Mesendoderm (in vitro differentiated cells): ENCODE measurements around the gene TRMT112.

Source experiments
- DNase-seq: peaks from one replicate; pipeline ENCODE4 v3.0.0; 2013
- H2AK5ac ChIP-seq: 2 replicates; pipeline ENCODE4 v1.6.1; 2013; ENCODE audit warnings: low read length, inconsistent platforms
- H2BK120ac ChIP-seq: 2 replicates; pipeline ENCODE4 v1.6.1; 2013; ENCODE audit warnings: low read depth, mild to moderate bottlenecking, low read length, moderate library complexity, mixed read lengths
- H2BK15ac ChIP-seq: replicated peaks from 2 replicates; pipeline ENCODE4 v1.6.1; 2013; ENCODE audit warnings: low read depth, mild to moderate bottlenecking, moderate library complexity
- H2BK5ac ChIP-seq: 2 replicates; pipeline ENCODE4 v1.6.1; 2013; ENCODE audit warnings: low read length, inconsistent platforms
- H3K18ac ChIP-seq: 2 replicates; pipeline ENCODE4 v1.6.1; 2013; ENCODE audit warnings: mild to moderate bottlenecking, low read length, mixed read lengths
- H3K23ac ChIP-seq: one replicate; pipeline ENCODE4 v1.6.1; 2013; ENCODE audit warnings: low read length
- H3K27ac ChIP-seq: 2 replicates; pipeline ENCODE4 v1.5.1; 2013; ENCODE audit warnings: low read depth, mild to moderate bottlenecking, inconsistent platforms, low read length, moderate library complexity
- H3K27me3 ChIP-seq: 2 replicates; pipeline ENCODE4 v1.6.1; 2013; ENCODE audit warnings: low read length, control low read depth, mild to moderate bottlenecking, inconsistent platforms; ENCODE audit not compliant: insufficient read depth, poor library complexity
- H3K36me3 ChIP-seq: 2 replicates; pipeline ENCODE4 v1.6.1; 2013; ENCODE audit warnings: low read length, inconsistent platforms; ENCODE audit not compliant: control insufficient read depth, insufficient read depth
- H3K4ac ChIP-seq: one replicate; pipeline ENCODE4 v1.6.1; 2013; ENCODE audit warnings: low read depth, mild to moderate bottlenecking, low read length, moderate library complexity
- H3K4me1 ChIP-seq: 2 replicates; pipeline ENCODE4 v1.6.1; 2013; ENCODE audit warnings: low read depth, low read length, inconsistent platforms; ENCODE audit not compliant: control insufficient read depth
- H3K4me2 ChIP-seq: 2 replicates; pipeline ENCODE4 v1.6.1; 2013; ENCODE audit warnings: low read length
- H3K4me3 ChIP-seq: 2 replicates; pipeline ENCODE4 v1.5.1; 2013; ENCODE audit warnings: mild to moderate bottlenecking, low read length
- H3K56ac ChIP-seq: one replicate; pipeline ENCODE4 v1.6.1; 2013; ENCODE audit warnings: low read length
- H3K79me1 ChIP-seq: 2 replicates; pipeline ENCODE4 v1.6.1; 2013; ENCODE audit warnings: low read length, inconsistent platforms
- H3K79me2 ChIP-seq: 2 replicates; pipeline ENCODE4 v1.6.1; 2013; ENCODE audit warnings: mild to moderate bottlenecking, low read length; ENCODE audit not compliant: control insufficient read depth, insufficient read depth
- H3K9ac ChIP-seq: 2 replicates; pipeline ENCODE4 v1.6.1; 2013; ENCODE audit warnings: low read length, inconsistent platforms
- H4K5ac ChIP-seq: one replicate; pipeline ENCODE4 v1.6.1; 2013; ENCODE audit warnings: low read length
- H4K8ac ChIP-seq: one replicate; pipeline ENCODE4 v1.6.1; 2013; ENCODE audit warnings: low read depth, mild to moderate bottlenecking, control low read depth, low read length, moderate library complexity
- WGBS: extraction: QIAGEN DNeasy Blood & Tissue Kit; methylation state at CpG from one replicate; pipeline ENCODE4 v1.1.7; 2013; ENCODE audit warnings: low lambda C conversion rate, missing lambda C conversion rate; ENCODE audit not compliant: insufficient coverage; ENCODE audit errors: extremely low coverage; 5-methylcytosine and 5-hydroxymethylcytosine counted together

TRMT112 gene

GRCh38 chr11:64341429-64341828 lies 24.1 kb upstream of the TRMT112 start:
- H3K36me3 ChIP-seq, result no peaks in the 10 kb centered on the region
- H2BK15ac ChIP-seq, result no peak overlapping the region
- H3K9ac ChIP-seq, result peak overlapping the region; percentile 59
- H4K5ac ChIP-seq, result no peak overlapping the region
- H3K18ac ChIP-seq, result no peak overlapping the region
- H3K4me1 ChIP-seq, result peaks cover 5% of the 10 kb centered on the region
- H3K23ac ChIP-seq, result no peak overlapping the region
- no peaks in the 10 kb centered on the region for H3K27me3 ChIP-seq
- H2BK5ac ChIP-seq, result no peak overlapping the region
- H3K56ac ChIP-seq, result peak overlapping the region; percentile 88
- H3K4ac ChIP-seq, result no peak overlapping the region
- H3K27ac ChIP-seq, result no peak overlapping the region
- no peak overlapping the region for H3K4me2 ChIP-seq
- H4K8ac ChIP-seq, result no peak overlapping the region
- no peak for DNase-seq
- H2BK120ac ChIP-seq, result no peak overlapping the region
- no CpG with 5 or more reads among the region's 21 CpGs for WGBS
- no peaks in the 10 kb centered on the region for H3K79me1 ChIP-seq
- H3K79me2 ChIP-seq, result no peaks in the 10 kb centered on the region
- H3K4me3 ChIP-seq, result no peak overlapping the region
- H2AK5ac ChIP-seq, result no peak overlapping the region

GRCh38 chr11:64340671-64341335 lies 23.4 kb upstream of the TRMT112 start:
- Histone ChIP-seq H4K5ac (no peak overlapping the region), H2BK5ac (no peak overlapping the region), H3K18ac (no peak overlapping the region), H3K4me1 (peaks cover 5% of the 10 kb centered on the region), H3K79me2 (no peaks in the 10 kb centered on the region), H3K9ac (peak overlapping the region; percentile 59), H3K4ac (no peak overlapping the region), H3K23ac (no peak overlapping the region), H3K4me2 (peak overlapping the region; percentile 77), H3K4me3 (peak overlapping the region; percentile 38), H2AK5ac (no peak overlapping the region), H4K8ac (no peak overlapping the region), H2BK120ac (no peak overlapping the region), H3K27ac (no peak overlapping the region), H3K79me1 (no peaks in the 10 kb centered on the region), H3K36me3 (no peaks in the 10 kb centered on the region), H3K27me3 (no peaks in the 10 kb centered on the region), H2BK15ac (no peak overlapping the region), H3K56ac (peak overlapping the region; percentile 88)
- DNase-seq, result peak; percentile 86
- no CpG with 5 or more reads among the region's 33 CpGs for WGBS

GRCh38 chr11:64339754-64340408 lies 22.5 kb upstream of the TRMT112 start, which contains the start of gene CCDC88B:
Gene CCDC88B, plus strand, starts transcription at chr11:64340204. Its CDS starts 63 bp downstream, at chr11:64340267.
- Histone ChIP-seq H3K4ac (no peak within 1 kb of the TSS), H3K4me2 (peak within 1 kb of the TSS; percentile 77), H3K4me1 (peaks cover 5% of the 10 kb centered on the region), H3K36me3 (no peaks in the 10 kb centered on the region), H3K23ac (no peak within 1 kb of the TSS), H2BK15ac (no peak within 1 kb of the TSS), H3K56ac (peak within 1 kb of the TSS; percentile 88), H2BK5ac (no peak within 1 kb of the TSS), H3K4me3 (peak within 1 kb of the TSS; percentile 38), H3K18ac (no peak within 1 kb of the TSS), H3K79me2 (no peaks in the 10 kb centered on the region), H2AK5ac (no peak within 1 kb of the TSS), H3K9ac (peak within 1 kb of the TSS; percentile 59), H3K79me1 (no peaks in the 10 kb centered on the region), H3K27me3 (no peaks in the 10 kb centered on the region), H3K27ac (no peak within 1 kb of the TSS), H4K8ac (no peak within 1 kb of the TSS), H2BK120ac (no peak within 1 kb of the TSS), H4K5ac (no peak within 1 kb of the TSS)
- WGBS, result no CpG with 5 or more reads among the region's 16 CpGs
- DNase-seq, result no peak

- H3K4me3 ChIP-seq, result no peak overlapping the region
- no peak overlapping the region for H4K5ac ChIP-seq
- H3K27me3 ChIP-seq, result no peaks in the 10 kb centered on the region
- no peaks in the 10 kb centered on the region for H3K36me3 ChIP-seq
- no peak overlapping the region for H3K23ac ChIP-seq
- H2BK120ac ChIP-seq, result no peak overlapping the region
- H3K4me2 ChIP-seq, result no peak overlapping the region
- no peak overlapping the region for H2BK5ac ChIP-seq
- no peak overlapping the region for H3K9ac ChIP-seq
- H3K56ac ChIP-seq, result no peak overlapping the region
- no peaks in the 10 kb centered on the region for H3K79me1 ChIP-seq
- no peak overlapping the region for H2AK5ac ChIP-seq
- no peak overlapping the region for H2BK15ac ChIP-seq
- H3K4ac ChIP-seq, result no peak overlapping the region
- H3K4me1 ChIP-seq, result peaks cover 5% of the 10 kb centered on the region
- H3K27ac ChIP-seq, result no peak overlapping the region
- H3K79me2 ChIP-seq, result no peaks in the 10 kb centered on the region
- WGBS, result no CpG with 5 or more reads among the region's 4 CpGs
- no peak for DNase-seq
- H4K8ac ChIP-seq, result no peak overlapping the region
- no peak overlapping the region for H3K18ac ChIP-seq
Measured at GRCh38 chr11:64339286-64339685, 21.9 kb upstream of the TRMT112 start.

GRCh38 chr11:64338716-64339115 lies 21.4 kb upstream of the TRMT112 start:
- Histone ChIP-seq H3K36me3 (no peaks in the 10 kb centered on the region), H3K4me3 (no peak overlapping the region), H3K18ac (no peak overlapping the region), H3K27ac (no peak overlapping the region), H4K8ac (no peak overlapping the region), H3K4me1 (peaks cover 5% of the 10 kb centered on the region), H3K27me3 (no peaks in the 10 kb centered on the region), H2BK15ac (no peak overlapping the region), H2BK120ac (no peak overlapping the region), H4K5ac (no peak overlapping the region), H3K4me2 (no peak overlapping the region), H2BK5ac (no peak overlapping the region), H3K56ac (no peak overlapping the region), H3K23ac (no peak overlapping the region), H3K79me2 (no peaks in the 10 kb centered on the region), H3K9ac (no peak overlapping the region), H3K79me1 (no peaks in the 10 kb centered on the region), H2AK5ac (no peak overlapping the region), H3K4ac (no peak overlapping the region)
- no CpG with 5 or more reads among the region's 8 CpGs for WGBS
- no peak for DNase-seq
